OCI-M1 (cell line): ENCODE measurements around the gene TSC1.

Experiments
- DNase-seq: peaks from one replicate; lab custom pipeline; 2025; lab: John Stamatoyannopoulos, UW

TSC1 gene

DNA sequence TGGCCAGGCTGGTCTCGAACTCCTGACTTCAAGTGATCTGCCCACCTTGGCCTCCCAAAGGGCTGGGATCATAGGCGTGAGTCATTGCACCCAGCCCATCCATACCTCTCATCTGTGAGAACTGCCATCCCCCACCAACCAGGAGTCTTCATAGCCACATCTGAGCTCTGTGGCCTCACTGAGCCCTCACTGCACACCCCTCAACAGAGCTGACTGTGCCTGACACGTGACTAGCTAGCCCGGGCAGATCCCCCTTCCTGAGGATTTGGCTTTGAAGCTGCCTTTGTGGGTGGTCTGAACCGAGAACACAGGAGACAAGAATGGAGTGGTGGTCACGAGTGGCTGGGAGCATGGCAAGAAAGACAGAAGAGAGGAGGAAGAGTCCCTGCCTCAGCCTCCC, 81.9 kb downstream of the TSC1 start:
- no peak for DNase-seq

DNA sequence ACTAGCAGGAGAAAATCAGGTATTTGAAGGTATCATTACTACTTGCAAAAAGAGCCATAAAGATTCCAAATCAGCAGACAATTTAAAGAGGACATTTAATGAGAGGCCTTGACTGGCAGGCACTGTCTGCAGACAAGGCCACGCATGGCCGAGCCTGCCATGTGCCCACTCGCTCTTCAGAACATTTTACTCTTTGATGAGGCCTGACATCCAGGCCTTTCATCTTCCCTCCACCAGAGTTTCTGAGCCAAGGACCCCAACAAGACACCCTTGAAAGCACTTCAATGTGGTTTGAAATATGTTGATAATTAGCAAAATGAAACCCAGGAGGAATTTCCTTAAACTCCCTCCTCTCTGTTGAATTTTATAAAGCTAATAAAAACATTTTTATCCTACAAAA, 82.8 kb downstream of the TSC1 start:
- no peak for DNase-seq

DNA sequence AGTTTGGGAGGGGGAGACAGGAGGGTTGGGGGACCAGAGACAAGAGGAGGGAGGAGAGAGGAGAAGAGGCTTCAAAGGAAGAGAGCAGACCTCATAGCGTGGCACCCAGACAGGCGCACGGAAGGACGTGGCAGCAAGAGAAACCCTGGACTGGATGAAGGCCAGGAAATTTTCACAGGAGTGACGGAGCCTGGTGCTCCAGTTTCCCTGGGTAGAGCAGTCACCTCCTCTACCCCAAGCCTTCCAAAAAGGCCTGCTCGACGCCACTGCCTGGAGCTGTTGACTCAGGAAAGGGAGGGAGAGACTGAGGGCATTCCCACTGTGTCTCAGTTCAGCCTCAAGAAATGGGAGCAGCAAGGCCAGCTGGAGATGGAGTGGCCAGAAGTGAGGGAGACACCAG, 85.7 kb downstream of the TSC1 start:
- DNase-seq = no peak

- no peak for DNase-seq
Measured at GRCh38 chr9:132857616-132858342, 86.6 kb downstream of the TSC1 start.

GRCh38 chr9:132857031-132857430, 87.4 kb downstream of the TSC1 start:
- DNase-seq = no peak

DNA sequence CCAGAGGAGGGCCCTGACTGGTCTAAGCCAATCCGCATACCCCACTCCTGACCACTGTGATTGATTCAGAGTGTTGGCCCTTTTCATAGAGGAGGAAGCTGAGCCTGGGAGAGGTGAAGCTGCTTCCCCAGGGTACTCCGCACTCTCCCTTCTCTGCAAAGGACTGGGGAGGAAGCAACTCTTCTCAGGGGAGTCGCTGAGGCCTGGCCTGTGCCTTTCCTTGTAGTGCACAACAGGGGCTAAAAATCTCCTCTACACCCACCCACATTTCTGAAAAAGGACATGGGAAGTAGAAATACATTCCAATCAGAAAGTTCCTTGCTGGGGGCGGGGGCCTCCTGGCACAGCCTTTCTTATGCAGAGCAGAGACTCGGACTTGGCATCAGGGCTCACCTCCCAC, 88.5 kb downstream of the TSC1 start:
- DNase-seq = no peak

GRCh38 chr9:132854832-132855231, 89.6 kb downstream of the TSC1 start:
- DNase-seq = no peak

GRCh38 chr9:132853482-132853881, 90.9 kb downstream of the TSC1 start:
- DNase-seq = no peak

DNA sequence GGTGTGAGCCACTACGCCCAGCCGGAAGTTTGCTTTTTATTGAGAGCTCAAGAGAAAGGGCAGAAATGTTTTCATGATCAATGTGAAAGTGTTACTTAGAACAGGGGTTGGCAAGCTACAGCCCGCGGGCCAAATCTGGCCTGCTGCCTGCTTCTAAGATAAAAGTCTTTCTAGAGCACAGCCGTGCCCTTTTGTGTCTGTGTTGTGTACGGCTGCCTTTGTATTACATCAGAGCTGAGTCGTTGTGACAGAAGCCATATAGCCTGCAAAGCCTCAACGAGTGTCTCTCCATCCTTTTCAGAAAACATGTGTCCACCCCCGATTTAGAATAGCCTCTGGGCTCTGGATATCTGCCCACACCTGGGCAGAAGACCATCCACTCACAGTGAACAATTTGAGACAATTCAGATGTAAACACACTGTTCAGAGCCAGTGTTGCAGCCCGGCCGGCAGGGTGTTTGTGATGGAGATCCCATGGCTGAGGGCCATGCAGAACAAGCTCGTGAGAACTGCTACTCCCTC, 95.2 kb downstream of the TSC1 start:
- peak; percentile 13 for DNase-seq

- DNase-seq = no peak
Measured at GRCh38 chr9:132846918-132847515, 97.4 kb downstream of the TSC1 start.

GRCh38 chr9:132846109-132846917, 98.1 kb downstream of the TSC1 start:
- no peak for DNase-seq

GRCh38 chr9:132842124-132843044, 102.0 kb downstream of the TSC1 start:
- DNase-seq = no peak
